WTC11 (cell line): ENCODE results near the gene GGACT. TPM values are rescaled to one million over a fixed set of nuclear protein-coding genes. Genes with fewer than 3 reads are reported as not detected.
A peak's percentile ranks its signal among the peaks of the same experiment; 100 is the strongest.

ENCODE experiments used
- ATAC-seq: fragments of 200-7000 bp; cut with Tn5 transposase; 2 replicates; pipeline ENCODE4 v1.10.0; 2021; ENCODE audit warnings: mild to moderate bottlenecking, moderate library complexity
- CTCF ChIA-PET: fragments of 300-600 bp; sonication (Branson Sonifier 250); formaldehyde crosslinking; loops from one replicate; lab custom pipeline; 2021; ENCODE audit warnings: antibody characterized with exemption; lab: Charles Lee
- POLR2A ChIA-PET: fragments of 350-600 bp; sonication (Branson Sonifier 250); formaldehyde crosslinking; loops from one replicate; lab custom pipeline; 2021; ENCODE audit warnings: antibody characterized with exemption; lab: Charles Lee
- DNase-seq: peaks from one replicate; pipeline ENCODE4 v3.0.0; 2021; ENCODE audit warnings: low spot score
- H3K27ac Mint-ChIP-seq: 2 replicates; pipeline ENCODE4 v1.8.0; 2021; ENCODE audit warnings: mixed read lengths
- H3K27me3 Mint-ChIP-seq: 2 replicates; pipeline ENCODE4 v1.8.0; 2021; ENCODE audit warnings: low read depth, mild to moderate bottlenecking, moderate library complexity, mixed read lengths
- H3K36me3 Mint-ChIP-seq: 2 replicates; pipeline ENCODE4 v1.8.0; 2021; ENCODE audit warnings: mixed read lengths
- H3K4me1 Mint-ChIP-seq: 2 replicates; pipeline ENCODE4 v1.8.0; 2022; ENCODE audit warnings: mixed read lengths
- H3K4me3 Mint-ChIP-seq: 2 replicates; pipeline ENCODE4 v1.8.0; 2021; ENCODE audit warnings: mild to moderate bottlenecking, moderate library complexity, mixed read lengths
- H3K9me3 Mint-ChIP-seq: 2 replicates; pipeline ENCODE4 v1.8.0; 2021; ENCODE audit warnings: mixed read lengths
- CREB1 ChIP-seq: sonication (generic); formaldehyde crosslinking; IDR thresholded peaks from 2 replicates; pipeline ENCODE4 v1.8.0; 2023; ENCODE audit warnings: mild to moderate bottlenecking, missing genetic modification reagents
- FOXJ3 ChIP-seq: sonication (generic); formaldehyde crosslinking; IDR thresholded peaks from 2 replicates; pipeline ENCODE4 v1.9.0; 2021; ENCODE audit warnings: missing genetic modification reagents, mild to moderate bottlenecking, borderline replicate concordance
- GABPB1 ChIP-seq: sonication (generic); formaldehyde crosslinking; IDR thresholded peaks from 2 replicates; pipeline ENCODE4 v1.8.1; 2023; ENCODE audit warnings: mild to moderate bottlenecking, missing genetic modification reagents
- GTF2I ChIP-seq: fragments of 250-450 bp; sonication (Bioruptor Pico); conservative IDR thresholded peaks from 2 replicates; pipeline ENCODE4 v1.4.0; 2021; ENCODE audit warnings: mild to moderate bottlenecking
- HMGA2 ChIP-seq: fragments of 250-450 bp; sonication (Bioruptor Pico); IDR thresholded peaks from 2 replicates; pipeline ENCODE4 v1.4.0; 2021; ENCODE audit warnings: mild to moderate bottlenecking, moderate library complexity
- JUN ChIP-seq: sonication (generic); formaldehyde crosslinking; IDR thresholded peaks from 2 replicates; pipeline ENCODE4 v1.8.0; 2023; ENCODE audit warnings: mild to moderate bottlenecking, missing genetic modification reagents
- MYBL2 ChIP-seq: sonication (generic); formaldehyde crosslinking; IDR thresholded peaks from 2 replicates; pipeline ENCODE4 v1.8.1; 2023; ENCODE audit warnings: mild to moderate bottlenecking, moderate library complexity, missing genetic modification reagents
- NFATC4 ChIP-seq: fragments of 250-450 bp; sonication (Bioruptor Pico); IDR thresholded peaks from 2 replicates; pipeline ENCODE4 v1.9.0; 2021; ENCODE audit warnings: mild to moderate bottlenecking
- NFE2L1 ChIP-seq: sonication (generic); formaldehyde crosslinking; IDR thresholded peaks from 2 replicates; pipeline ENCODE4 v1.8.1; 2023; ENCODE audit warnings: missing genetic modification reagents
- RORB ChIP-seq: fragments of 250-450 bp; sonication (Bioruptor Pico); IDR thresholded peaks from 2 replicates; pipeline ENCODE4 v1.9.0; 2021; ENCODE audit warnings: mild to moderate bottlenecking
- SOX15 ChIP-seq: fragments of 250-450 bp; sonication (Bioruptor Pico); IDR thresholded peaks from 2 replicates; pipeline ENCODE4 v1.9.0; 2021; ENCODE audit warnings: mild to moderate bottlenecking
- SP1 ChIP-seq: sonication (generic); formaldehyde crosslinking; conservative IDR thresholded peaks from 2 replicates; pipeline ENCODE4 v1.8.1; 2022; ENCODE audit warnings: missing genetic modification reagents
- TEAD1 ChIP-seq: sonication (generic); formaldehyde crosslinking; IDR thresholded peaks from 2 replicates; pipeline ENCODE4 v1.8.0; 2022; ENCODE audit warnings: mild to moderate bottlenecking, missing genetic modification reagents
- ZNF219 ChIP-seq: sonication (generic); formaldehyde crosslinking; IDR thresholded peaks from 2 replicates; pipeline ENCODE4 v1.8.0; 2023; ENCODE audit warnings: missing genetic modification reagents, mild to moderate bottlenecking, borderline replicate concordance
- ZNF232 ChIP-seq: sonication (generic); formaldehyde crosslinking; IDR thresholded peaks from 2 replicates; pipeline ENCODE4 v1.8.0; 2022; ENCODE audit warnings: mild to moderate bottlenecking, missing genetic modification reagents
- ZNF671 ChIP-seq: fragments of 250-450 bp; sonication (Bioruptor Pico); IDR thresholded peaks from 2 replicates; pipeline ENCODE4 v1.8.0; 2021; ENCODE audit warnings: mild to moderate bottlenecking
- total RNA-seq: library from RNA; stranded (reverse); gene quantifications from 3 replicates; pipeline ENCODE4 v1.2.3, GENCODE V29; 2021
- TF ChIP-seq, protein P1 (sequence below): sonication (generic); formaldehyde crosslinking; IDR thresholded peaks from 2 replicates; pipeline ENCODE4 v1.8.0; 2023; ENCODE audit warnings: missing genetic modification reagents, mild to moderate bottlenecking, borderline replicate concordance
- TF ChIP-seq, protein P2 (sequence below): sonication (generic); formaldehyde crosslinking; IDR thresholded peaks from 2 replicates; pipeline ENCODE4 v1.8.0; 2022; ENCODE audit warnings: mild to moderate bottlenecking, missing genetic modification reagents
- TF ChIP-seq, protein P3 (sequence below): fragments of 200-600 bp; IDR thresholded peaks from 2 replicates; pipeline ENCODE4 v1.8.0; 2022; ENCODE audit warnings: antibody characterized with exemption
- TF ChIP-seq, protein P4 (sequence below): sonication (generic); formaldehyde crosslinking; conservative IDR thresholded peaks from 2 replicates; pipeline ENCODE4 v1.8.1; 2023; ENCODE audit warnings: mild to moderate bottlenecking, low read depth, missing genetic modification reagents, moderate library complexity
- TF ChIP-seq, protein P5 (sequence below): sonication (generic); formaldehyde crosslinking; IDR thresholded peaks from 2 replicates; pipeline ENCODE4 v1.8.0; 2022; ENCODE audit warnings: mild to moderate bottlenecking, missing genetic modification reagents

GGACT gene
- total RNA-seq, 1 experiment from 2014 or later, result 2.4 TPM

DNA sequence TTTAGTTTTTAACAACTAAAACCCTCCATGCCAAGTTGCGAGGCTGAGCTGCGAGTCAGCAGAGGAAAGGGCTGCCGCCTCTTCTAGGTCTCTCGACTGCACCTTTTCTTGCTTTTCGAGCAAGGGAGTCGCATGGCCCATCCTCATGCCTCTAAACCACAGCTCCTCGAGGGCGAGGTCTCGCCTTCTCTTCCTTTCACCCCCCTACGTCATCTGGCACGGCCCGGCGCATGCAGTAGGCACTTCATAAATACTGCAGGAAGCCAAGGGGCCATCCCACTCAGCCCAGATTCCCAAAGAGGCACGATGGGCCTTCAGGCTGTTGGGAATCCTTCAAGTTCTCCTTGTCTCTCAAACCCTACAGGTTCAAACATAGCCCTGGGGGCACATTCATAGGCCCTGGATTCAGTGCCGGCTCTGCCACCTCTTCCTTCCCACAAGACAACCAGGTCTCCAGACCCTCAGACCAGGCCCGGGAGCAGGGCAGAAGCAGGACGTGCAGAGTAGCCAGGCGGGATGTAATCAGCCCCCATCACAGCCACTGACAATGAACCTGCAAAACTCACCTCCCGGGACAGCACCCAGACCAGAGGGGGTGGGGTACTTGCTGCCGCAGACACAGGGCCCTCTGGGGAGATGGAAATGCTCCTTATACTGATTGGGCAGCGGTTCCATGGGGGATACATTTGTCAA, 41.7 kb downstream of the GGACT start:
- Mint-ChIP-seq H3K9me3 (no peaks in the 10 kb centered on the region), H3K27me3 (no peaks in the 10 kb centered on the region), H3K4me3 (no peak overlapping the region), H3K4me1 (peaks cover 5% of the 10 kb centered on the region; the same call in 1 of the 2 replicates), H3K27ac (peak overlapping the region; percentile 80; the same call in 1 of the 2 replicates), H3K36me3 (no peaks in the 10 kb centered on the region)
- DNase-seq, result no peak
- ChIA-PET POLR2A (no interaction called here), CTCF (no interaction called here)
- TF ChIP-seq RORB (CRISPR knock-in tag) (no peak), MYBL2 (CRISPR knock-in tag) (no peak), FOXJ3 (no peak), JUN (CRISPR knock-in tag) (no peak), GTF2I (no peak), TEAD1 (CRISPR knock-in tag) (no peak), GABPB1 (CRISPR knock-in tag) (no peak), ZNF232 (CRISPR knock-in tag) (no peak), CREB1 (CRISPR knock-in tag) (no peak), SOX15 (CRISPR knock-in tag) (no peak)
- TF ChIP-seq, protein P1, sequence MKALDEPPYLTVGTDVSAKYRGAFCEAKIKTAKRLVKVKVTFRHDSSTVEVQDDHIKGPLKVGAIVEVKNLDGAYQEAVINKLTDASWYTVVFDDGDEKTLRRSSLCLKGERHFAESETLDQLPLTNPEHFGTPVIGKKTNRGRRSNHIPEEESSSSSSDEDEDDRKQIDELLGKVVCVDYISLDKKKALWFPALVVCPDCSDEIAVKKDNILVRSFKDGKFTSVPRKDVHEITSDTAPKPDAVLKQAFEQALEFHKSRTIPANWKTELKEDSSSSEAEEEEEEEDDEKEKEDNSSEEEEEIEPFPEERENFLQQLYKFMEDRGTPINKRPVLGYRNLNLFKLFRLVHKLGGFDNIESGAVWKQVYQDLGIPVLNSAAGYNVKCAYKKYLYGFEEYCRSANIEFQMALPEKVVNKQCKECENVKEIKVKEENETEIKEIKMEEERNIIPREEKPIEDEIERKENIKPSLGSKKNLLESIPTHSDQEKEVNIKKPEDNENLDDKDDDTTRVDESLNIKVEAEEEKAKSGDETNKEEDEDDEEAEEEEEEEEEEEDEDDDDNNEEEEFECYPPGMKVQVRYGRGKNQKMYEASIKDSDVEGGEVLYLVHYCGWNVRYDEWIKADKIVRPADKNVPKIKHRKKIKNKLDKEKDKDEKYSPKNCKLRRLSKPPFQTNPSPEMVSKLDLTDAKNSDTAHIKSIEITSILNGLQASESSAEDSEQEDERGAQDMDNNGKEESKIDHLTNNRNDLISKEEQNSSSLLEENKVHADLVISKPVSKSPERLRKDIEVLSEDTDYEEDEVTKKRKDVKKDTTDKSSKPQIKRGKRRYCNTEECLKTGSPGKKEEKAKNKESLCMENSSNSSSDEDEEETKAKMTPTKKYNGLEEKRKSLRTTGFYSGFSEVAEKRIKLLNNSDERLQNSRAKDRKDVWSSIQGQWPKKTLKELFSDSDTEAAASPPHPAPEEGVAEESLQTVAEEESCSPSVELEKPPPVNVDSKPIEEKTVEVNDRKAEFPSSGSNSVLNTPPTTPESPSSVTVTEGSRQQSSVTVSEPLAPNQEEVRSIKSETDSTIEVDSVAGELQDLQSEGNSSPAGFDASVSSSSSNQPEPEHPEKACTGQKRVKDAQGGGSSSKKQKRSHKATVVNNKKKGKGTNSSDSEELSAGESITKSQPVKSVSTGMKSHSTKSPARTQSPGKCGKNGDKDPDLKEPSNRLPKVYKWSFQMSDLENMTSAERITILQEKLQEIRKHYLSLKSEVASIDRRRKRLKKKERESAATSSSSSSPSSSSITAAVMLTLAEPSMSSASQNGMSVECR, result no peak
- TF ChIP-seq, protein P2, sequence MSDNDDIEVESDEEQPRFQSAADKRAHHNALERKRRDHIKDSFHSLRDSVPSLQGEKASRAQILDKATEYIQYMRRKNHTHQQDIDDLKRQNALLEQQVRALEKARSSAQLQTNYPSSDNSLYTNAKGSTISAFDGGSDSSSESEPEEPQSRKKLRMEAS (CRISPR knock-in tag), result no peak
- TF ChIP-seq, protein P3, sequence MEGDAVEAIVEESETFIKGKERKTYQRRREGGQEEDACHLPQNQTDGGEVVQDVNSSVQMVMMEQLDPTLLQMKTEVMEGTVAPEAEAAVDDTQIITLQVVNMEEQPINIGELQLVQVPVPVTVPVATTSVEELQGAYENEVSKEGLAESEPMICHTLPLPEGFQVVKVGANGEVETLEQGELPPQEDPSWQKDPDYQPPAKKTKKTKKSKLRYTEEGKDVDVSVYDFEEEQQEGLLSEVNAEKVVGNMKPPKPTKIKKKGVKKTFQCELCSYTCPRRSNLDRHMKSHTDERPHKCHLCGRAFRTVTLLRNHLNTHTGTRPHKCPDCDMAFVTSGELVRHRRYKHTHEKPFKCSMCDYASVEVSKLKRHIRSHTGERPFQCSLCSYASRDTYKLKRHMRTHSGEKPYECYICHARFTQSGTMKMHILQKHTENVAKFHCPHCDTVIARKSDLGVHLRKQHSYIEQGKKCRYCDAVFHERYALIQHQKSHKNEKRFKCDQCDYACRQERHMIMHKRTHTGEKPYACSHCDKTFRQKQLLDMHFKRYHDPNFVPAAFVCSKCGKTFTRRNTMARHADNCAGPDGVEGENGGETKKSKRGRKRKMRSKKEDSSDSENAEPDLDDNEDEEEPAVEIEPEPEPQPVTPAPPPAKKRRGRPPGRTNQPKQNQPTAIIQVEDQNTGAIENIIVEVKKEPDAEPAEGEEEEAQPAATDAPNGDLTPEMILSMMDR, result no peak
- TF ChIP-seq, protein P4, sequence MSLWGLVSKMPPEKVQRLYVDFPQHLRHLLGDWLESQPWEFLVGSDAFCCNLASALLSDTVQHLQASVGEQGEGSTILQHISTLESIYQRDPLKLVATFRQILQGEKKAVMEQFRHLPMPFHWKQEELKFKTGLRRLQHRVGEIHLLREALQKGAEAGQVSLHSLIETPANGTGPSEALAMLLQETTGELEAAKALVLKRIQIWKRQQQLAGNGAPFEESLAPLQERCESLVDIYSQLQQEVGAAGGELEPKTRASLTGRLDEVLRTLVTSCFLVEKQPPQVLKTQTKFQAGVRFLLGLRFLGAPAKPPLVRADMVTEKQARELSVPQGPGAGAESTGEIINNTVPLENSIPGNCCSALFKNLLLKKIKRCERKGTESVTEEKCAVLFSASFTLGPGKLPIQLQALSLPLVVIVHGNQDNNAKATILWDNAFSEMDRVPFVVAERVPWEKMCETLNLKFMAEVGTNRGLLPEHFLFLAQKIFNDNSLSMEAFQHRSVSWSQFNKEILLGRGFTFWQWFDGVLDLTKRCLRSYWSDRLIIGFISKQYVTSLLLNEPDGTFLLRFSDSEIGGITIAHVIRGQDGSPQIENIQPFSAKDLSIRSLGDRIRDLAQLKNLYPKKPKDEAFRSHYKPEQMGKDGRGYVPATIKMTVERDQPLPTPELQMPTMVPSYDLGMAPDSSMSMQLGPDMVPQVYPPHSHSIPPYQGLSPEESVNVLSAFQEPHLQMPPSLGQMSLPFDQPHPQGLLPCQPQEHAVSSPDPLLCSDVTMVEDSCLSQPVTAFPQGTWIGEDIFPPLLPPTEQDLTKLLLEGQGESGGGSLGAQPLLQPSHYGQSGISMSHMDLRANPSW (CRISPR knock-in tag), result no peak
- TF ChIP-seq, protein P5, sequence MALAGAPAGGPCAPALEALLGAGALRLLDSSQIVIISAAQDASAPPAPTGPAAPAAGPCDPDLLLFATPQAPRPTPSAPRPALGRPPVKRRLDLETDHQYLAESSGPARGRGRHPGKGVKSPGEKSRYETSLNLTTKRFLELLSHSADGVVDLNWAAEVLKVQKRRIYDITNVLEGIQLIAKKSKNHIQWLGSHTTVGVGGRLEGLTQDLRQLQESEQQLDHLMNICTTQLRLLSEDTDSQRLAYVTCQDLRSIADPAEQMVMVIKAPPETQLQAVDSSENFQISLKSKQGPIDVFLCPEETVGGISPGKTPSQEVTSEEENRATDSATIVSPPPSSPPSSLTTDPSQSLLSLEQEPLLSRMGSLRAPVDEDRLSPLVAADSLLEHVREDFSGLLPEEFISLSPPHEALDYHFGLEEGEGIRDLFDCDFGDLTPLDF (CRISPR knock-in tag), result no peak
- no peak; the same call in 1 of the 2 replicates for ATAC-seq

DNA sequence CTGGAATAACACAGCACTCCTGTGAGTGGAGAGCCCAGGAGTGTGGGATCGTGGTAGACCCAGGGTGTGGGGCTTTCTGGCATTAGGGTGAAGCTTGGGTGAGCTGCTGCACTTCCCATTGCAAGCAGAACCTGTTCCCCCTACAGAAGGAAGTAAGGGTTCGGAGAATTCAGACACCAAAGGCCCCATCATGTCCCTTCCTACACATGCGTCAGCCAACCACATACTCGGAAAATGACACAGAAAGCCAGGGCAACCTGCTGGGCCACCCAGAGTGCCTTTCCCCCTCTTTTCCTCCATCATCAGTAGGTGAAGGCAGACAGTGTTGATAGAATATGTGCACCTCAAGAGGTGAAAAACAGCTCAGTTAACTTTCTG, 42.9 kb downstream of the GGACT start:
- no peaks in the 10 kb centered on the region for H3K36me3 Mint-ChIP-seq
- H3K9me3 Mint-ChIP-seq, result no peaks in the 10 kb centered on the region
- no peak for TF ChIP-seq TEAD1 (CRISPR knock-in tag)
- no peak for TF ChIP-seq NFATC4 (CRISPR knock-in tag)
- no peak for TF ChIP-seq SP1 (CRISPR knock-in tag)
- TF ChIP-seq ZNF671 (CRISPR knock-in tag), result no peak
- TF ChIP-seq NFE2L1, result no peak
- no peak for TF ChIP-seq HMGA2 (CRISPR knock-in tag)
- TF ChIP-seq GTF2I, result no peak
- no peak for TF ChIP-seq GABPB1 (CRISPR knock-in tag)
- no peak for TF ChIP-seq ZNF219
- H3K27ac Mint-ChIP-seq, result no peak overlapping the region
- H3K4me1 Mint-ChIP-seq, result peaks cover 10% of the 10 kb centered on the region
- H3K27me3 Mint-ChIP-seq, result no peaks in the 10 kb centered on the region
- H3K4me3 Mint-ChIP-seq, result no peak overlapping the region
- ChIA-PET CTCF (interaction anchor here (0.7 kb wide), 1 partner anchor 1328 kb away, joined by 6 read pairs; no protein-coding TSS in a partner anchor), POLR2A (no interaction called here)
- DNase-seq, result no peak
- no peak for ATAC-seq
